ENCODE data around the gene WDR72. TPM values are rescaled to one million over a fixed set of nuclear protein-coding genes. Genes with fewer than 3 reads are reported as not detected.
"Not testable (repeated sequence)": the region's sequence is repeated elsewhere in the genome, so short reads cannot be mapped to it uniquely, and the experiment has no call there.

The WDR72 gene
- total RNA-seq, 2 donors from 2014 or later = 4.1 to 12.2 TPM

GRCh38 chr15:53786401-53786800 is 26.9 kb upstream of the WDR72 start:
- 88 to 90% methylated on average over 2 of the region's 2 CpGs for WGBS, 2 experiments (ENCODE audit: insufficient coverage in 1 of 2, insufficient read length in 1 of 2)
- H3K9me3 Mint-ChIP-seq = peaks cover 28% of the 10 kb centered on the region
- Histone ChIP-seq H3K9me3 (ENCODE audit: control insufficient read depth, low read length) (peaks cover 13% of the 10 kb centered on the region), H3K9ac (ENCODE audit: extremely low read depth, low read length, poor library complexity, severe bottlenecking) (no peak overlapping the region), H3K36me3 (ENCODE audit: control insufficient read depth, insufficient read depth, low read length) (no peaks in the 10 kb centered on the region), H3K27ac (ENCODE audit: low read depth, low read length) (no peak overlapping the region), H3K4me3 (ENCODE audit: low read length) (no peak overlapping the region), H3K27me3 (ENCODE audit: control insufficient read depth, insufficient read depth, low read length, poor library complexity, severe bottlenecking) (no peaks in the 10 kb centered on the region), H3K4me1 (ENCODE audit: control insufficient read depth, insufficient read depth, low read length) (no peaks in the 10 kb centered on the region)
- H3K27ac Mint-ChIP-seq = no peak overlapping the region
- H3K4me1 Mint-ChIP-seq = peaks cover 5% of the 10 kb centered on the region
- peaks cover 2% of the 10 kb centered on the region for H3K36me3 Mint-ChIP-seq (ENCODE audit: low read depth)
- H3K27me3 Mint-ChIP-seq (ENCODE audit: insufficient read depth) = no peaks in the 10 kb centered on the region
- H3K4me3 Mint-ChIP-seq = no peak overlapping the region
- TF ChIP-seq CTCF (conservative IDR thresholded peaks at IDR 0.05) = no peak
- DNase-seq = no peak

GRCh38 chr15:53785241-53785640 is 25.8 kb upstream of the WDR72 start:
- H3K4me1 Mint-ChIP-seq; H3K27me3 Mint-ChIP-seq (ENCODE audit: insufficient read depth); H3K27me3 ChIP-seq (ENCODE audit: control insufficient read depth, insufficient read depth, low read length, poor library complexity, severe bottlenecking); H3K27ac ChIP-seq (ENCODE audit: low read depth, low read length); H3K4me3 Mint-ChIP-seq; H3K9ac ChIP-seq (ENCODE audit: extremely low read depth, low read length, poor library complexity, severe bottlenecking); H3K36me3 ChIP-seq (ENCODE audit: control insufficient read depth, insufficient read depth, low read length); H3K27ac Mint-ChIP-seq; H3K36me3 Mint-ChIP-seq (ENCODE audit: low read depth); DNase-seq; H3K4me3 ChIP-seq (ENCODE audit: low read length); H3K4me1 ChIP-seq (ENCODE audit: control insufficient read depth, insufficient read depth, low read length): not testable (repeated sequence)
- peaks cover 33% of the 10 kb centered on the region for H3K9me3 Mint-ChIP-seq
- 78 to 94% methylated on average over 1 to 2 of the region's 2 CpGs for WGBS, 2 experiments (ENCODE audit: insufficient coverage in 1 of 2, insufficient read length in 1 of 2)
- H3K9me3 ChIP-seq (ENCODE audit: control insufficient read depth, low read length) = peaks cover 13% of the 10 kb centered on the region

- Histone ChIP-seq H3K9me3 (ENCODE audit: control insufficient read depth, low read length) (no peaks in the 10 kb centered on the region), H3K27me3 (ENCODE audit: control insufficient read depth, insufficient read depth, low read length, poor library complexity, severe bottlenecking) (peaks cover 35% of the 10 kb centered on the region), H3K27ac (ENCODE audit: low read depth, low read length) (no peak overlapping the region), H3K36me3 (ENCODE audit: control insufficient read depth, insufficient read depth, low read length) (no peaks in the 10 kb centered on the region), H3K4me3 (ENCODE audit: low read length) (no peak overlapping the region), H3K4me1 (ENCODE audit: control insufficient read depth, insufficient read depth, low read length) (no peaks in the 10 kb centered on the region), H3K9ac (ENCODE audit: extremely low read depth, low read length, poor library complexity, severe bottlenecking) (no peak overlapping the region)
- WGBS, 2 experiments (ENCODE audit: insufficient coverage in 1 of 2, insufficient read length in 1 of 2) = 84 to 94% methylated on average over 2 of the region's 2 CpGs
- Mint-ChIP-seq H3K9me3 (no peaks in the 10 kb centered on the region), H3K4me3 (no peak overlapping the region), H3K27me3 (ENCODE audit: insufficient read depth) (peaks cover 48% of the 10 kb centered on the region), H3K27ac (no peak overlapping the region), H3K36me3 (ENCODE audit: low read depth) (no peaks in the 10 kb centered on the region), H3K4me1 (peaks cover 5% of the 10 kb centered on the region)
- TF ChIP-seq CTCF (conservative IDR thresholded peaks at IDR 0.05) = no peak
- DNase-seq = no peak
Measured at GRCh38 chr15:53762916-53763315, 3.5 kb upstream of the WDR72 start.

GRCh38 chr15:53758412-53758811 is 1.1 kb downstream of the WDR72 start:
- no peaks in the 10 kb centered on the region for H3K9me3 Mint-ChIP-seq
- peaks cover 5% of the 10 kb centered on the region for H3K4me1 Mint-ChIP-seq
- no peak for TF ChIP-seq CTCF (conservative IDR thresholded peaks at IDR 0.05)
- no peaks in the 10 kb centered on the region for H3K36me3 ChIP-seq (ENCODE audit: control insufficient read depth, insufficient read depth, low read length)
- no peak for DNase-seq
- H3K4me3 ChIP-seq (ENCODE audit: low read length) = no peak overlapping the region
- H3K27me3 ChIP-seq (ENCODE audit: control insufficient read depth, insufficient read depth, low read length, poor library complexity, severe bottlenecking) = peaks cover 38% of the 10 kb centered on the region
- H3K27me3 Mint-ChIP-seq (ENCODE audit: insufficient read depth) = peaks cover 49% of the 10 kb centered on the region
- no peaks in the 10 kb centered on the region for H3K9me3 ChIP-seq (ENCODE audit: control insufficient read depth, low read length)
- peak overlapping the region; percentile 64 for H3K4me3 Mint-ChIP-seq
- no peak overlapping the region for H3K27ac ChIP-seq (ENCODE audit: low read depth, low read length)
- H3K36me3 Mint-ChIP-seq (ENCODE audit: low read depth) = no peaks in the 10 kb centered on the region
- H3K9ac ChIP-seq (ENCODE audit: extremely low read depth, low read length, poor library complexity, severe bottlenecking) = no peak overlapping the region
- no peaks in the 10 kb centered on the region for H3K4me1 ChIP-seq (ENCODE audit: control insufficient read depth, insufficient read depth, low read length)
- no peak overlapping the region for H3K27ac Mint-ChIP-seq
- WGBS, 2 experiments (ENCODE audit: insufficient coverage in 1 of 2, insufficient read length in 1 of 2) = 42% methylated on average over 3 of the region's 7 CpGs; no CpG with 5 or more reads in 1 of the 2 experiments

All from endodermal cell (in vitro differentiated cells).